ENCODE results near the gene FYCO1.
A peak's percentile ranks its signal among the peaks of the same experiment; 100 is the strongest.

Gene FYCO1

GRCh38 chr3:45975686-45976085 is 19.9 kb downstream of the FYCO1 start:
- H3K27me3 Mint-ChIP-seq, result no peaks in the 10 kb centered on the region
- peaks cover 79% of the 10 kb centered on the region for H3K4me1 Mint-ChIP-seq
- H3K27ac Mint-ChIP-seq (ENCODE audit: low read depth), result peak overlapping the region; percentile 83
- H3K36me3 Mint-ChIP-seq (ENCODE audit: insufficient read depth), result peaks cover 54% of the 10 kb centered on the region
- no peaks in the 10 kb centered on the region for H3K9me3 Mint-ChIP-seq
- DNase-seq (ENCODE audit: low spot score in 2 of 2) (no peak), ATAC-seq (replicated peaks; ENCODE audit: extremely low read depth, poor library complexity, severe bottlenecking) (no peak)
- H3K4me3 Mint-ChIP-seq, result peak overlapping the region; percentile 54

GRCh38 chr3:45974686-45975085 is 20.9 kb downstream of the FYCO1 start:
- ATAC-seq (replicated peaks; ENCODE audit: extremely low read depth, poor library complexity, severe bottlenecking) (no peak), DNase-seq (ENCODE audit: low spot score in 2 of 2) (no peak)
- H3K4me3 Mint-ChIP-seq, result peak overlapping the region; percentile 23
- no peaks in the 10 kb centered on the region for H3K9me3 Mint-ChIP-seq
- H3K36me3 Mint-ChIP-seq (ENCODE audit: insufficient read depth), result peaks cover 50% of the 10 kb centered on the region
- peak overlapping the region; percentile 83 for H3K27ac Mint-ChIP-seq (ENCODE audit: low read depth)
- H3K4me1 Mint-ChIP-seq, result peaks cover 87% of the 10 kb centered on the region
- H3K27me3 Mint-ChIP-seq, result no peaks in the 10 kb centered on the region

GRCh38 chr3:45972534-45973402 is 22.9 kb downstream of the FYCO1 start:
- no peak overlapping the region for H3K4me3 Mint-ChIP-seq
- no peaks in the 10 kb centered on the region for H3K9me3 Mint-ChIP-seq

GRCh38 chr3:45969953-45970352 is 25.7 kb downstream of the FYCO1 start:
- H3K27ac Mint-ChIP-seq (ENCODE audit: low read depth), result no peak overlapping the region
- peaks cover 90% of the 10 kb centered on the region for H3K4me1 Mint-ChIP-seq
- no peak for DNase-seq (ENCODE audit: low spot score in 2 of 2)
- H3K27me3 Mint-ChIP-seq, result no peaks in the 10 kb centered on the region
- H3K36me3 Mint-ChIP-seq (ENCODE audit: insufficient read depth), result peaks cover 50% of the 10 kb centered on the region
- H3K9me3 Mint-ChIP-seq, result no peaks in the 10 kb centered on the region
- no peak for ATAC-seq (replicated peaks; ENCODE audit: extremely low read depth, poor library complexity, severe bottlenecking)
- no peak overlapping the region for H3K4me3 Mint-ChIP-seq

More at GRCh38 chr3:45972534-45973402, 22.9 kb downstream of the FYCO1 start:
- H3K27me3 Mint-ChIP-seq, result no peaks in the 10 kb centered on the region
- H3K4me1 Mint-ChIP-seq, result peaks cover 89% of the 10 kb centered on the region
- DNase-seq (ENCODE audit: low spot score in 2 of 2), result no peak
- no peak for ATAC-seq (replicated peaks; ENCODE audit: extremely low read depth, poor library complexity, severe bottlenecking)
- H3K36me3 Mint-ChIP-seq (ENCODE audit: insufficient read depth), result peaks cover 44% of the 10 kb centered on the region
- H3K27ac Mint-ChIP-seq (ENCODE audit: low read depth), result peak overlapping the region; percentile 87

GRCh38 chr3:45969116-45969515 is 26.5 kb downstream of the FYCO1 start:
- DNase-seq (ENCODE audit: low spot score in 2 of 2), result no peak
- Mint-ChIP-seq H3K9me3 (no peaks in the 10 kb centered on the region), H3K4me3 (no peak overlapping the region), H3K4me1 (peaks cover 92% of the 10 kb centered on the region), H3K27me3 (no peaks in the 10 kb centered on the region), H3K27ac (ENCODE audit: low read depth) (peak overlapping the region; percentile 90), H3K36me3 (ENCODE audit: insufficient read depth) (peaks cover 46% of the 10 kb centered on the region)
- no peak for ATAC-seq (replicated peaks; ENCODE audit: extremely low read depth, poor library complexity, severe bottlenecking)

GRCh38 chr3:45968706-45969105 is 26.9 kb downstream of the FYCO1 start:
- Mint-ChIP-seq H3K9me3 (no peaks in the 10 kb centered on the region), H3K4me3 (no peak overlapping the region), H3K27ac (ENCODE audit: low read depth) (peak overlapping the region; percentile 90), H3K36me3 (ENCODE audit: insufficient read depth) (peaks cover 46% of the 10 kb centered on the region), H3K27me3 (no peaks in the 10 kb centered on the region), H3K4me1 (peaks cover 96% of the 10 kb centered on the region)
- ATAC-seq (replicated peaks; ENCODE audit: extremely low read depth, poor library complexity, severe bottlenecking) (no peak), DNase-seq (ENCODE audit: low spot score in 2 of 2) (no peak)

GRCh38 chr3:45968149-45968548 is 27.5 kb downstream of the FYCO1 start:
- ATAC-seq (replicated peaks; ENCODE audit: extremely low read depth, poor library complexity, severe bottlenecking) (no peak), DNase-seq (ENCODE audit: low spot score in 2 of 2) (no peak)
- Mint-ChIP-seq H3K9me3 (no peaks in the 10 kb centered on the region), H3K27me3 (no peaks in the 10 kb centered on the region), H3K36me3 (ENCODE audit: insufficient read depth) (peaks cover 48% of the 10 kb centered on the region), H3K4me3 (peak overlapping the region; percentile 67), H3K4me1 (peaks cover 99% of the 10 kb centered on the region), H3K27ac (ENCODE audit: low read depth) (peak overlapping the region; percentile 90)

GRCh38 chr3:45967724-45968123 is 27.9 kb downstream of the FYCO1 start:
- peak overlapping the region; percentile 67 for H3K4me3 Mint-ChIP-seq
- ATAC-seq (replicated peaks; ENCODE audit: extremely low read depth, poor library complexity, severe bottlenecking) (no peak), DNase-seq (ENCODE audit: low spot score in 2 of 2) (no peak)
- peaks cover 99% of the 10 kb centered on the region for H3K4me1 Mint-ChIP-seq
- peaks cover 50% of the 10 kb centered on the region for H3K36me3 Mint-ChIP-seq (ENCODE audit: insufficient read depth)
- no peaks in the 10 kb centered on the region for H3K9me3 Mint-ChIP-seq
- H3K27ac Mint-ChIP-seq (ENCODE audit: low read depth), result peak overlapping the region; percentile 90
- no peaks in the 10 kb centered on the region for H3K27me3 Mint-ChIP-seq

GRCh38 chr3:45966950-45967640 is 28.5 kb downstream of the FYCO1 start:
- H3K4me3 Mint-ChIP-seq, result peak overlapping the region; percentile 67
- ATAC-seq (replicated peaks; ENCODE audit: extremely low read depth, poor library complexity, severe bottlenecking) (no peak), DNase-seq (ENCODE audit: low spot score in 2 of 2) (no peak)
- H3K9me3 Mint-ChIP-seq, result no peaks in the 10 kb centered on the region
- peaks cover 99% of the 10 kb centered on the region for H3K4me1 Mint-ChIP-seq
- peak overlapping the region; percentile 90 for H3K27ac Mint-ChIP-seq (ENCODE audit: low read depth)
- peaks cover 52% of the 10 kb centered on the region for H3K36me3 Mint-ChIP-seq (ENCODE audit: insufficient read depth)
- no peaks in the 10 kb centered on the region for H3K27me3 Mint-ChIP-seq

- ATAC-seq (replicated peaks; ENCODE audit: extremely low read depth, poor library complexity, severe bottlenecking), result no peak
- H3K27me3 Mint-ChIP-seq, result no peaks in the 10 kb centered on the region
- H3K36me3 Mint-ChIP-seq (ENCODE audit: insufficient read depth), result peaks cover 54% of the 10 kb centered on the region
- H3K27ac Mint-ChIP-seq (ENCODE audit: low read depth), result peak overlapping the region; percentile 90
- peak overlapping the region; percentile 56 for H3K4me3 Mint-ChIP-seq
- peaks cover 96% of the 10 kb centered on the region for H3K4me1 Mint-ChIP-seq
- no peaks in the 10 kb centered on the region for H3K9me3 Mint-ChIP-seq
- no peak for DNase-seq (ENCODE audit: low spot score in 2 of 2)
These were observed 29.2 kb downstream of the FYCO1 start for GRCh38 chr3:45966371-45966791.

GRCh38 chr3:45965653-45966052 is 30.0 kb downstream of the FYCO1 start:
- peak overlapping the region; percentile 63 for H3K4me3 Mint-ChIP-seq
- H3K9me3 Mint-ChIP-seq, result no peaks in the 10 kb centered on the region
- H3K27me3 Mint-ChIP-seq, result no peaks in the 10 kb centered on the region
- H3K36me3 Mint-ChIP-seq (ENCODE audit: insufficient read depth), result peaks cover 56% of the 10 kb centered on the region
- ATAC-seq (replicated peaks; ENCODE audit: extremely low read depth, poor library complexity, severe bottlenecking) (peak; percentile 79), DNase-seq (ENCODE audit: low spot score in 2 of 2) (peak in 1 of 2 donors; percentile 25)
- H3K27ac Mint-ChIP-seq (ENCODE audit: low read depth), result peak overlapping the region; percentile 81
- H3K4me1 Mint-ChIP-seq, result peaks cover 93% of the 10 kb centered on the region

- Mint-ChIP-seq H3K9me3 (no peaks in the 10 kb centered on the region), H3K27me3 (no peaks in the 10 kb centered on the region), H3K27ac (ENCODE audit: low read depth) (peak overlapping the region; percentile 81), H3K36me3 (ENCODE audit: insufficient read depth) (peaks cover 57% of the 10 kb centered on the region), H3K4me1 (peaks cover 90% of the 10 kb centered on the region), H3K4me3 (peak overlapping the region; percentile 63)
- no peak for DNase-seq (ENCODE audit: low spot score in 2 of 2)
- ATAC-seq (replicated peaks; ENCODE audit: extremely low read depth, poor library complexity, severe bottlenecking), result peak; percentile 55
These were observed 30.4 kb downstream of the FYCO1 start for GRCh38 chr3:45965253-45965652.

GRCh38 chr3:45964139-45964538 is 31.5 kb downstream of the FYCO1 start:
- DNase-seq (ENCODE audit: low spot score in 2 of 2) (no peak), ATAC-seq (replicated peaks; ENCODE audit: extremely low read depth, poor library complexity, severe bottlenecking) (peak; percentile 38)
- Mint-ChIP-seq H3K4me1 (peaks cover 89% of the 10 kb centered on the region), H3K27me3 (no peaks in the 10 kb centered on the region), H3K4me3 (peak overlapping the region; percentile 63), H3K9me3 (no peaks in the 10 kb centered on the region), H3K36me3 (ENCODE audit: insufficient read depth) (peaks cover 64% of the 10 kb centered on the region), H3K27ac (ENCODE audit: low read depth) (peak overlapping the region; percentile 82)
